HG03521 (cell line): ENCODE data around the gene MICAL3.
"Not testable (repeated sequence)": the region's sequence is repeated elsewhere in the genome, so short reads cannot be mapped to it uniquely, and the experiment has no call there.

Experiments
- ATAC-seq: cut with Tn5 transposase; IDR thresholded peaks from one replicate; pipeline ENCODE4 v1.9.1; 2021; ENCODE audit warnings: mild to moderate bottlenecking, moderate library complexity; ENCODE audit not compliant: unreplicated experiment

MICAL3 gene

DNA sequence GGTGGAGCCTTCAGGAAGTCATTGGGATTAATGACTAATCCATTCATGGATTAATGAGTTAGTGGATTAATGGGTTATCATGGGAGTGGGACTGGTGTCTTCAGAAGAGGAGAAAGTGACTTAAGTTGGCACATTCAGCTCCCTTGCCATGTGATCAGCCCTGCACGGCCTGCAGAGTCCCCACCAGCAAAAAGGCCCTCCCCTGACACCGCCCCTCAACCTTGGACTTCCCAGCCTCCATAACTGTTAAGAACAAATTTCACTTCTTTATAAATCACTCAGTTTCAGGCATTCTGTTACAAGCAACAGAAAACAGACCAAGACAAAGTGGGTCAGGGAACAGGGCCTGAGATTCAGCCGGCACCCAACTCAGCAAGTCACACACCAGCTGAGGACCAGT is 85.3 kb downstream of the MICAL3 start:
- no peak for ATAC-seq

DNA sequence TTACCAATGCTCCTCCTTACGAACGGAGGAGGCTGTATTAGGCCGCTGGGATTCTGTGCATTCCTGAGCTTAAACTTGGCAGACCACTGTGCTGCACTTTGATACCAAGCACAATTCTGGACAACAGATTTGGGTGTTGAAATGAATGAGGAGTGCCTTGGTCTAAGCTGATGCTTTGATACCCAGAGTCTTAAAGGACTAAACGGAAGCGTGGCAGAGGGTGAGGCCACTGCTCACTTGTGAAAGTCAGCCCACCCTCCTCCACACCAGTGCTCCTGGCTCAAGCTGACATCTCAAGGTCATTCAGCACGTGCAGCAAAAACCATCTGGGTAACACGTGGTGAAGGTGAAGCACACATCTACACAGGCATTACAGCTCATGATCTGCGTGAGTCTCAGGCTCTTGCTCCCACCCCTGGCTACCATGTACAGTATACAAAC is 85.9 kb downstream of the MICAL3 start:
- ATAC-seq: no peak

- not testable (repeated sequence) for ATAC-seq
Measured at GRCh38 chr22:17932457-17932856, 91.9 kb downstream of the MICAL3 start.

- ATAC-seq: no peak
Measured at GRCh38 chr22:17931400-17931825, 92.9 kb downstream of the MICAL3 start.

DNA sequence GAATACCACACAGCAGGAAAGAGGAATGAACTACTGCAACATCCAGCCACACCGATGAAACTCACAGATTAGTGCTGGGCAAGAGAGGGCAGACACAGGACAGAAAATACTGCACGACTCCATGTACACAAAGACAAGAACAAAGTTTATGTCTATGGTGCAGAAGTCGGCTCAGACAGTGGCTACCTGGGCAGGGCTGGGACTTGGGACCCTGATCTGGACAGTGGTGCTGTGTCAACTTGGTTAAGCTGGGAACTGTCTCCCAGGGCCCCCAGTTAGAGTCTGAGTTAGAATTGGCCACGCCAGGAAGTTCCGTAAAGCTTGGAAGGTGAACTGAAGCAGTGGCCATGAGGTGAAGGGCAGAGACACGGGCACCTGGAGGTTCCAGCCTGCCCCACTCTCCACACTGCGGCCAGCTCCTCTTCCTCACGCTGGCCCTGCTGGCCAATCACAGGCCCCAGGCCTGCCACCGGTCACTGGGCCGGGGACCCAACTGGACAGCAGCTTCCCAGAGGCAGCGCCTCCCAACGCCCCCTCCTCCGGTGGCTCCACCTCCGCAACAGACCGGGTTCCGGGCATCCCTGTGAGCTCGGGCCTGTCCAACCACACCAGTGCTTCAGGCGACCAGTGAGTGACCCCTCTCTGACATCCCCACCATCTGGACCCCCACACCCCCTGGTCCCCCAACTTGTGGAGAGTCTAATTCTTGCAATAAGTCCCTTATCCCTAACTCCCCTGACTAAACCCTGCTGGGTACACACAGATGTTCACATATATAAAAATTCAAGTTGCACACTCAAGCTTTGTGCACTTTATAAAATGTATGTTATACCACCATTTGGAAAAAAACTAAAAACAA is 93.7 kb downstream of the MICAL3 start:
- no peak for ATAC-seq

DNA sequence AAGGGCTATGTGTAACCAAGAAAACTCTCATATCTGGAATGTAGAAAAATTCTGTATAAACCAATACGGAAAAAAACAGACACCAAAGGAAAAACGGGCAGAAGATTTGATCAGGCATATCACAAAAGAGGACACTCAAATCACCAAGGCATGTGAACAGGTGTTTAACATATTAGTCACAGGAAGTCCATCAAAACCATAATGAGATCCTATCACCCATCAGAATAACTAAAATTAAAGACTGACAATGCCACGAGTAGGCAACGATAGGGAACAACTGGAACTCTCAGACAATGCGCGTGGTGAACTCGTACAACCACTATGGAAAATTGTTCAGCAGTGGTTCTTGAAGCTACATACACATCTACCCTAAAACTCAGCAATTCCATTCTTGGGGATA is 94.5 kb downstream of the MICAL3 start:
- ATAC-seq: no peak

- no peak for ATAC-seq
Measured at GRCh38 chr22:17928391-17928790, 96.0 kb downstream of the MICAL3 start.

GRCh38 chr22:17927062-17927461 is 97.3 kb downstream of the MICAL3 start:
- ATAC-seq: no peak

- ATAC-seq: no peak
Measured at GRCh38 chr22:17926516-17926915, 97.8 kb downstream of the MICAL3 start.

- ATAC-seq: no peak
Measured at GRCh38 chr22:17925431-17925841, 98.9 kb downstream of the MICAL3 start.

DNA sequence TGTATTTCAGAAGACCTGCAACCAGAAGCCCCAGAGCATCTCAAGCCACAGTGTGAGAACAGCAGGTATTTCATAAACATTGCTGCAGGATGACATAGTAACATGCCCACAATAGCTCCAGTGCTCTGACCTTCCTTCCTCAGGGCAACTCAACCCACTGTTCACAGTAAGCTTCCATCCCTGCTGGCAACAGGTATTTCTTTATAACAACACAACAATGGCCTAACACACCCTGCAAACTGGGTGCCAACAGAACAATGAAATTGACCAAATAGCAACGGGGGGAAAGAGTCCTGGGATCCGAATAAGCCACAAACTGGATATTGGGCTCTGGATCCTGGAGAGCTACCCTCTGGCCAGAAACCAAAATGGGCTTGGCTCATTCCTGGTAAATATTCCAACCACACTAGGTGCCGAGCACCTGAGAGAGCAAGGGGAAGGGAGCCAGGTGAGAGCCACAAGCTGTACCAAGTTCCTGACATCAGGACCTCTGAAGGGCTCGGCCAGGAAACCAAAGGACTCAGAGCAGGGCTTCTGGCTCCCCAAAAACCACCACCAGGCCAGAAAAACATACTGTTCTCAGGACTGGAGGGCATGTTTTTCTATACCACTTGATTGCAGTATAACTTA is 99.5 kb downstream of the MICAL3 start:
- no peak for ATAC-seq

- ATAC-seq: no peak
Measured at GRCh38 chr22:17924076-17924475, 100.3 kb downstream of the MICAL3 start.

- ATAC-seq: no peak
Measured at GRCh38 chr22:17922925-17923903, 101.1 kb downstream of the MICAL3 start.

DNA sequence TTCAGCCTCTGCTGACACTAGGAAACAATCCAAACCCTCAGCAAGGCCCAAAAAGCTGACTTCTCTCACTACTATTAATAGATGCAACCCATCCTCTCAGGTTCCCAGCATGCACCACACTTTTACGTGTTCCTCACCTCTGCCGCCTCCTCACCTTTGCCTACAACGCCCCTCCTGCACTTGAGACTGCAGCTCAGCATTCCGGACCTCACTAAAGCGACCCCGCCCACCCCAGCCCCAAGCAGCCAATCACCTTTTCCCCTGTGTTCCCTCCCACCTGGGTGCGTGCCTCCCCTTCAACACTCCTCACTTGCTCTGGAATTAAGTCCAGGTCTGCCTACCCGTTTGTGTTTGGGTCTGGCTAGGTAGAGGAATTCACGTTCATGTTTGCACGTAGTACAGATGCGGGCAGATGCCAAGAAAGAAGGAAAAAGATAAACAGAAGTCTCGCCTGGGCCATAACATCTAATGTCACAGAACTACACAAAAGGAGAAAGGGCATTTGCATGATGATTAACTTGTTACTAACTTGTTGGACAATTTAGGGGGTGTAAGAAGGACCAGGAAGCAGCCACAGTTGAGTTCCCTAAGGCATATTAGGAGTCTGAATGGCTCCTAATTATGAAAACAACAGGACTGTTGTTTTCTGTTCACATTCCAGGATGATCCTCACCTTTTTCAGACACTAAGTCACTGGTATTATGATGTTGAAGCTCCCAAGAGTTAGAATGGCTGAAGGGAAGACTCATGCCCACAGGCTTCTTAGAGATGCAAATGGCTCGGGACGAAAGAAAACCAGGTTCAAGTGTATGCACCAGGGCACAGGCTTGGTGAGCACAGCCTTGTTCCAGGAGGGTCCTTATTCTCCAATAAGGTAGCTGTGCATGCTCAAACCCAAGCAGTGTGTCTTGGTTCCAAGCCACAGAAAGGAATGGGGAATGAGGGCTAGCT is 102.2 kb downstream of the MICAL3 start:
- no peak for ATAC-seq

GRCh38 chr22:17920992-17921650 is 103.2 kb downstream of the MICAL3 start:
- no peak for ATAC-seq

DNA sequence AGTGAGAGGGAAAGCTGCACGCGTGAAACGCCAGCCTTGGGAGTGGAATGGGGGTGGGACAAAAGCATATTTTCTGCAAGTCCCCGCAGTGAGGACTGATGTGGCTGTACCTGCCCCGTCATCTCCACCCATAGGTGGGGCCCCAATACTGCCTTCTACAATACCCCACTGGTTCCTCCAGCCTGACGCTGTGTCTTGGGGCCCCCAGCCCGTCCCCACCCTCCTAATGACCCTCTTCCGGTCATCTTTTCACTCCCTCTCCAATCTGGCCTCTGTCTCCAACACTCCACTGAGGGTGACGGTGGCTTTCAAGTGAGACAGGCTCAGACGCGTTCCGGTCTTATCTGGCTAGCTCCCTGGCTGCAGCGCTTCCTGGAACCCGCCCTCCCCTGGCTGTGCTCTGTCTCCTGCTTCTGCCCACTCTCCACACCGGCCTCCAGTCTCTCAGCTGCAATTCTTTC is 104.2 kb downstream of the MICAL3 start:
- no peak for ATAC-seq

GRCh38 chr22:17919276-17920144 is 104.9 kb downstream of the MICAL3 start:
- ATAC-seq: no peak

GRCh38 chr22:17918840-17919239 is 105.5 kb downstream of the MICAL3 start:
- no peak for ATAC-seq
